HL-60 (cell line): ENCODE measurements around the gene PRPF18.

Source experiments
- DNase-seq, 2 experiments: peaks; one replicate each; pipeline ENCODE4 v3.0.0-alpha.2; 2010 to 2020; ENCODE audit warnings: low read depth in 1 of 2, low spot score in 1 of 2
- H3K27ac ChIP-seq: fragments of 250-450 bp; sonication (Bioruptor Pico); replicated peaks from 2 replicates; pipeline ENCODE4 v1.5.1; 2020; ENCODE audit warnings: mild to moderate bottlenecking, moderate library complexity
- H3K27me3 ChIP-seq: fragments of 250-450 bp; sonication (Bioruptor Pico); 2 replicates; pipeline ENCODE4 v1.5.1; 2021; ENCODE audit warnings: mild to moderate bottlenecking, moderate library complexity; ENCODE audit not compliant: insufficient read depth, poor library complexity, severe bottlenecking
- H3K4me3 ChIP-seq: replicated peaks from 2 replicates; pipeline ENCODE4 v1.5.1; 2011; ENCODE audit warnings: mild to moderate bottlenecking, control low read depth, low read length; ENCODE audit not compliant: insufficient read depth
- GABPA ChIP-seq: IDR thresholded peaks from 2 replicates; pipeline ENCODE4 v1.6.1; 2012; ENCODE audit warnings: low read depth
- POLR2AphosphoS5 ChIP-seq: IDR thresholded peaks from 2 replicates; pipeline ENCODE4 v1.6.1; 2012; ENCODE audit warnings: low read depth
- SPI1 ChIP-seq: IDR thresholded peaks from 2 replicates; pipeline ENCODE4 v1.6.1; 2012; ENCODE audit warnings: low read depth, mild to moderate bottlenecking, borderline replicate concordance
- TF ChIP-seq, protein P1 (sequence below): IDR thresholded peaks from one replicate; pipeline ENCODE4 v1.5.1; 2011; ENCODE audit warnings: low read length, control low read depth, inconsistent platforms; ENCODE audit not compliant: insufficient read depth
- TF ChIP-seq, protein P2 (sequence below): IDR thresholded peaks from 2 replicates; pipeline ENCODE4 v1.6.1; 2012; ENCODE audit warnings: low read depth; ENCODE audit not compliant: insufficient replicate concordance

Gene PRPF18

DNA sequence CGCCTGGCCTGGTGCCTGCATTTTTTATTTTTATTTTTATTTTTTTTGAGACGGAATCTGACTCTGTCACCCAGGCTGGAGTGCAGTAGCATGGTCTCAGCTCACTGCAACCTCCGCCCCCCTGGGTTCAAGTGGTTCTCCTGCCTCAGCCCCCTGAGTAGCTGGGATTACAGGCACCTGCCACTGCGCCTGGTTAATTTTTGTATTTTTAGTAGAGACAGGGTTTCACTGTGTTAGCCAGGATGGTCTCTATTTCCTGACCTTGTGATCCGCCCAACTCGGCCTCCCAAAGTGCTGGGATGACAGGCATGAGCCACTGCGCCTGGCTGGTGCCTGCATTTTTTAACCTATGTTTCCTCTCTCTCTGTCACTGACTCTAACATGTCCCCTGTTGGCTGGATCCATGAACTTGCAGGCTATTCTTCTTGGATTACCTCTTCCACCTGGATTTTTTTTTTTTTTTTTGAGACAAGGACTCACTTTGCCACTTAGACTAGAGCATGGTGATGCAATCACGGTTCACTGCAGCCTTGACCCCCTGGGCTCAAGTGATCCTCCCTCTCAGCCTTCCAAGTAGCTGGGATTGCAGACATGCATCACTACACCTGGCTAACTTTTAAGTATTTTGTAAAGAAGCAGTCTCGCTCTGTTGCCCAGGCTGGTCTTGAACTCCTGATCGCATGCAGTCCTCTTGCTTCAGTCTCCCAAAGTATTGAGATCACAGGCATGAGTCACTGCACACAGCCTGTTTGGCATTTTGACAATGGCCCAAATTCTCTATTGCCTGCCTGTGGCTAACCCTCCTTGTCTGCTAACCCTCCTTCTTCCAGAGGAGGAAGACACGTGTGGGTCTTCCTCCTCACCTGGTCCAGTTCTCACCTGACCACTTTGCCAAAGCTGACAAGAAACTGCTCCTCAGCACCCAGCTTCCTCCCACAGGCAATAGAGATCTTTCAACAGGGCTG, 23.0 kb upstream of the PRPF18 start:
- TF ChIP-seq POLR2AphosphoS5 (no peak), SPI1 (no peak), GABPA (no peak)
- TF ChIP-seq, protein P1, sequence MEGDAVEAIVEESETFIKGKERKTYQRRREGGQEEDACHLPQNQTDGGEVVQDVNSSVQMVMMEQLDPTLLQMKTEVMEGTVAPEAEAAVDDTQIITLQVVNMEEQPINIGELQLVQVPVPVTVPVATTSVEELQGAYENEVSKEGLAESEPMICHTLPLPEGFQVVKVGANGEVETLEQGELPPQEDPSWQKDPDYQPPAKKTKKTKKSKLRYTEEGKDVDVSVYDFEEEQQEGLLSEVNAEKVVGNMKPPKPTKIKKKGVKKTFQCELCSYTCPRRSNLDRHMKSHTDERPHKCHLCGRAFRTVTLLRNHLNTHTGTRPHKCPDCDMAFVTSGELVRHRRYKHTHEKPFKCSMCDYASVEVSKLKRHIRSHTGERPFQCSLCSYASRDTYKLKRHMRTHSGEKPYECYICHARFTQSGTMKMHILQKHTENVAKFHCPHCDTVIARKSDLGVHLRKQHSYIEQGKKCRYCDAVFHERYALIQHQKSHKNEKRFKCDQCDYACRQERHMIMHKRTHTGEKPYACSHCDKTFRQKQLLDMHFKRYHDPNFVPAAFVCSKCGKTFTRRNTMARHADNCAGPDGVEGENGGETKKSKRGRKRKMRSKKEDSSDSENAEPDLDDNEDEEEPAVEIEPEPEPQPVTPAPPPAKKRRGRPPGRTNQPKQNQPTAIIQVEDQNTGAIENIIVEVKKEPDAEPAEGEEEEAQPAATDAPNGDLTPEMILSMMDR: no peak
- TF ChIP-seq, protein P2, sequence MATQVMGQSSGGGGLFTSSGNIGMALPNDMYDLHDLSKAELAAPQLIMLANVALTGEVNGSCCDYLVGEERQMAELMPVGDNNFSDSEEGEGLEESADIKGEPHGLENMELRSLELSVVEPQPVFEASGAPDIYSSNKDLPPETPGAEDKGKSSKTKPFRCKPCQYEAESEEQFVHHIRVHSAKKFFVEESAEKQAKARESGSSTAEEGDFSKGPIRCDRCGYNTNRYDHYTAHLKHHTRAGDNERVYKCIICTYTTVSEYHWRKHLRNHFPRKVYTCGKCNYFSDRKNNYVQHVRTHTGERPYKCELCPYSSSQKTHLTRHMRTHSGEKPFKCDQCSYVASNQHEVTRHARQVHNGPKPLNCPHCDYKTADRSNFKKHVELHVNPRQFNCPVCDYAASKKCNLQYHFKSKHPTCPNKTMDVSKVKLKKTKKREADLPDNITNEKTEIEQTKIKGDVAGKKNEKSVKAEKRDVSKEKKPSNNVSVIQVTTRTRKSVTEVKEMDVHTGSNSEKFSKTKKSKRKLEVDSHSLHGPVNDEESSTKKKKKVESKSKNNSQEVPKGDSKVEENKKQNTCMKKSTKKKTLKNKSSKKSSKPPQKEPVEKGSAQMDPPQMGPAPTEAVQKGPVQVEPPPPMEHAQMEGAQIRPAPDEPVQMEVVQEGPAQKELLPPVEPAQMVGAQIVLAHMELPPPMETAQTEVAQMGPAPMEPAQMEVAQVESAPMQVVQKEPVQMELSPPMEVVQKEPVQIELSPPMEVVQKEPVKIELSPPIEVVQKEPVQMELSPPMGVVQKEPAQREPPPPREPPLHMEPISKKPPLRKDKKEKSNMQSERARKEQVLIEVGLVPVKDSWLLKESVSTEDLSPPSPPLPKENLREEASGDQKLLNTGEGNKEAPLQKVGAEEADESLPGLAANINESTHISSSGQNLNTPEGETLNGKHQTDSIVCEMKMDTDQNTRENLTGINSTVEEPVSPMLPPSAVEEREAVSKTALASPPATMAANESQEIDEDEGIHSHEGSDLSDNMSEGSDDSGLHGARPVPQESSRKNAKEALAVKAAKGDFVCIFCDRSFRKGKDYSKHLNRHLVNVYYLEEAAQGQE: no peak
- no peak for DNase-seq
- H3K27ac ChIP-seq: no peak overlapping the region
- H3K4me3 ChIP-seq: no peak overlapping the region
- no peaks in the 10 kb centered on the region for H3K27me3 ChIP-seq

DNA sequence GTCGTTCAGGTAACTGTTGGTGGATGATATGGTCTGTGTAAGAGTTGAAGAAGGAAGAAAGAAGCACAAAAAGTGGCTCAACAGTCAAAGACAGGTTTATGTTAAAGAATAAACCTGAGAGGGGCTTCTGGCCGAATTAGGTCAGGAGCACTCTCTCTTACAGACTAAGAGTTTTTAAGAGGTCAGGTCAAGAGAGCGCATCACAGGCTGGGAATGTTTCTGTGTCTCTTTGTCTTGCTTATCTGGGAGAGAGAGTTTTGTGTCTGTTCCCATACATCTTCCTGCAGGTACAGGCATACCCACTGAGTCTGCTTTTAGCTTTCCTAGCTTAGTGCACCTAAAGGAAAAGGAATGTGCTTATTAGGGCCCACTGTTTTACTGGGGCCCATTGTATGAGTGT, 22.2 kb upstream of the PRPF18 start:
- H3K27me3 ChIP-seq: no peaks in the 10 kb centered on the region
- no peak overlapping the region for H3K27ac ChIP-seq
- TF ChIP-seq GABPA (no peak), POLR2AphosphoS5 (no peak), SPI1 (no peak)
- TF ChIP-seq, protein P2: no peak
- TF ChIP-seq, protein P1: no peak

DNA sequence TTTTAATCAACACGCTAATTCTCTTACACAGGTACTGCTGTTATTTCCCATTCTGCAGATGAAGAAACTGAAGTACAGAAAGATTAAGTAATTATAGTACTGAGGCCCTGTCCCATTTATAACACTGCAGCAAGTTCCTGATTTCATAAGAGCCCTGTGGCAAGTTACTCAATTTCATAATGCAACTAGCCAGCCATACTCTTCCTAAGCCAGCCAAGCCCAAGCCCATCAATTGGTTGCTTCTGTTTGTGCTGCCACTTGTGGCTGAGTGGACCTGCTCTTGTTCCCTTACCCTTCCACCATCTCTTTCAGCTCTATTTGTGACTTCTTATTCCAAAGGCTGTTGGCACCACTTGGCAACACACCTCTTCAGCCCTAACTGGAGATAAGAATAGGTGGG, 19.7 kb upstream of the PRPF18 start:
- Histone ChIP-seq H3K27ac (peak overlapping the region; percentile 63), H3K4me3 (no peak overlapping the region), H3K27me3 (no peaks in the 10 kb centered on the region)
- peak; percentile 78 to 80 for DNase-seq
- TF ChIP-seq, protein P1: no peak
- TF ChIP-seq GABPA (no peak), SPI1 (no peak), POLR2AphosphoS5 (no peak)

More for the DNA sequence above, 22.2 kb upstream of the PRPF18 start:
- H3K4me3 ChIP-seq: no peak overlapping the region
- DNase-seq: no peak
